TTC549 (cell line): Measurements from ENCODE around the gene GRHL3.
"Not testable (repeated sequence)": the region's sequence is repeated elsewhere in the genome, so short reads cannot be mapped to it uniquely, and the experiment has no call there.

Experiments used
- FAIRE-seq: peaks from 2 replicates; lab custom pipeline; 2012; peaks lifted over from hg19 to GRCh38; lab: Jason Lieb, UNC

Gene GRHL3

GRCh38 chr1:24319312-24319863 lies at the start of gene GRHL3:
GRHL3 (plus strand) TSS chr1:24319357; CDS start chr1:24319552, 195 bp downstream.
- no peak for FAIRE-seq

GRCh38 chr1:24274203-24275103 lies 44.7 kb upstream of the GRHL3 start:
- not testable (repeated sequence) for FAIRE-seq

GRCh38 chr1:24275104-24275410 lies 44.1 kb upstream of the GRHL3 start:
- no peak for FAIRE-seq

DNA sequence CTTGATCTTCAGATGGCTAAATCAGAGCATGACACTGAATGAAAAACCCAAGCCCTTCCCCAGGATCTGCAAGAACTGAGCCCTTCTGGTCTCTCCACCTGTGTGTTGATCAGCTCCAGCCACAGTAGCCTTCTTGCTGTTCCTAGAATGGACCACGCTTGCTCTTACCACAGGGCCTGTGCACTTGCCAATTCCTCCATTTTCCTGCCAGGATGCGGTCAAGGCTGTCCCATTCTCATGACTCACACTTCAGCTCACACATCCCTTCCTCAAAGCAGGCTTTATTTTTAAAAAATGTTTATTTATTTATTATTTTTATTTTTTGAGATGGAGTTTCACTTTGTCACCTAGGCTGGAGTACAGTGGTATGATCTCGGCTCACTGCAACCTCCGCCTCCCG lies 43.6 kb upstream of the GRHL3 start:
- no peak for FAIRE-seq

GRCh38 chr1:24276791-24277190 lies 42.4 kb upstream of the GRHL3 start:
- FAIRE-seq = no peak

DNA sequence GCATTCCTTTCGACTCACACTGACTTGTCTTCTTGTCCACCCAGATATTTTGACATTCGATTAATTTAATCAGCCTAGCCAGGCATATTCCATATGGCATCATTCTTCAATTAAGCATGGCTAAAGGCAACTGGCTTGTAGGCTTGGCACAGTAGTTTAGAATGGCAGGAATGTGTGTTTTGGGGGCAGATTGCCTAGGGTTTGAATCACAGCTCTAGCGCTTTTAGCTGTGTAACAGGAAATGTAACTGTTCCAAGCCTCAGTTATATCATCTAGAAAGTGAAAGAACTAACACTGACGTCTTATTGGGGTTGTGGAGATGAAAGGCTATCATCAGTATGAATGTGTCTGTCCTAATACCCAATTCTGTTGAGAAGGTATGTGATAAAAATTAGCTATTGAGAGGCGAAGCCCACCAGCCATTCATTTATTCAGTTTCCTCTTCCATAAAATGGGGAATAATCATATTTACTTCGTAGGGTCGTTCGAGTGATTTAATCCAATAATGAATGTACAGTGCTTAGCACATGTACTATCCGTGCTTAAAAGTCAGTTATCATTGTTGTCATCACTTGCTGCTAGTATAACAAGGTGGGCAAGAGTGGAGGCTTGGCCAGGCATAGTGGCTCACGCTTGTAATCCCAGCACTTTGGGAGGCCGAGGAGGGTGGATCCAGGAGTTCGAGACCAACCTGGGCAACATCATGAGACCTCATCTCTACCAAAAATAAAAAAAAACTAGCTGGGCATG lies 41.6 kb upstream of the GRHL3 start:
- FAIRE-seq = no peak

DNA sequence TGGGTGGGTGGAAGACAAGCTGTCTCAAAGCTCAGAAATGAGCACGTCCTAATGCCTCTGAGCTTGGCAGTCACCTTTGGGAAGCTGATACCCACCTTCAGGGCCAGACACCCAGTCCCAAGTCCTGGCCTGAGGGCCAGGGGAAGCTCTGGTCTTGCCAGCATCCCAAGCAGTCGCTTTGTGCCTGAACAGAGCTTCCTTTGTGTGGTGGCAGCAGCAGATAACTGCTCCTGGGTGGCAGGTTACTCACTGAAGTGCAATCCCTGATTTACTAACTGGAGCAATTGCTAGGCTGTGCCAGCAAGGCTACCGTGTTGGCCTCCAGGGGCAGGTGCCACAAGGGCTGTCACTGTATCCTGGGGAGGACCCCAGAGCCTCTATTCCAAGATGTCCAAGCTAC lies 40.4 kb upstream of the GRHL3 start:
- FAIRE-seq = no peak

DNA sequence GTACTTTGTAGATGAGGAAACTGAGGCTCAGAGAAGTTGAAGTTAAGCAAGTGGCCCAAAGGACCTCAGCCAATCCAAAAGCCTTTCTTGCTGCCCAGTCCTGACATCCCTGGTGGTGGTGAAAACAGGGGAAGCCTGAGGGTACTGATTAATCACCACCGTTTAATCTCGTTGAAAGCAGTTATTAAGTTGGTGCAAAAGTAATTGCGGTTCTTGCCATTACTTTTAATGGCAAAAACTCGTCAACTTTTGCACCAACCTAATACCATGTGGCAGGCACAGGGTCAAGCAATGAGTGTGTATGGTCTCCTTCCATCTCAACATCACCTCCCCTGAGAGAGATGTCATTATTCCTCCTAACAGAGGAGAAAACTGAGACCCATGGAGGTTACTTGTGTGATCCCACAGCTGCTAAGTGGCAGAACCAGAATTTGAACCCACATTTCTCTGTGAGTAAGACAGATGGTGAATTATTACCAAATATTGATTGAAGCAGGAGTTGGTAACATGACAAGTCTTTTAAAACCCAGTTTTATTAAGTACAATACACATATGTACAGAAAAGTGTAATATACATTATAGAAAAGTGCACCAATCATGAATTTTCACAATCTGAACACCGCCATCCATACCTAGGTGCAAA lies 39.4 kb upstream of the GRHL3 start:
- FAIRE-seq = no peak

DNA sequence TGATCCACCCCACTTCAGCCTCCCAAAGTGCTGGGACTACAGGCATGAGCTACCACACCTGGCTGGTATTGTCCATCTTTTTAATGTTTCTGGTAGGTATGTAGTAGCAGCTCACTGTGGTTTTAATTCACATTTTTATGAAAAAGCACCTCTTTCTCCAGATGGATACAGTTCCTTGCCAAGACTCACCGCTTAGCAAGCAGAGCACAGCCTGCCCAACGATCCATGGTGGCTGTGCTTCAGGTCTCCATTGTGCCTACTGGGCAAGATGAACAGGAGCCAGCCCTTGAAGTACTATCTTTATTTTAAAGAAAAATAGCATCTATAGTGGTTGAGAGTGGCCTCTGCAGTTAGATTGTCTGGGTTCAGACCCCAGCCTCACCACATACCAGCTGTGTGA lies 37.6 kb upstream of the GRHL3 start:
- no peak for FAIRE-seq

DNA sequence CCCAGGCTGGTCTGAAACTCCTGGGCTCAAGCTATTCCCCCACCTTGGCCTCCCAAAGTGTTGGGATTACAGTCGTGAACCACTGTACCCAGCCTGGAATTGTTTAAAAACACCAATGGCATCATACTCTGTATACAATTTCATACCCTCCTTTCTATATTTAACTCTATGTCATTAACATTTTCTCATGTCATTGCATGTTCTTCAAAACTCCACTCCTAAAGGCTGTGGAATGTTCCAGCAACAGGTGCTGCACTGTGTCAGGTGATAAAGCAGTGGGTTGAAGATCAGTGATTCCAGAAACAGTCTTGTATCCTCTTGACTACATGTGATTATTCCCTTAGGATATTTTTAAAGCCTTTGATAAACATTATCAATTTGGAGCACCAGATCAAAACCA lies 36.7 kb upstream of the GRHL3 start:
- FAIRE-seq = no peak

GRCh38 chr1:24283326-24284155 lies 35.6 kb upstream of the GRHL3 start:
- no peak for FAIRE-seq

DNA sequence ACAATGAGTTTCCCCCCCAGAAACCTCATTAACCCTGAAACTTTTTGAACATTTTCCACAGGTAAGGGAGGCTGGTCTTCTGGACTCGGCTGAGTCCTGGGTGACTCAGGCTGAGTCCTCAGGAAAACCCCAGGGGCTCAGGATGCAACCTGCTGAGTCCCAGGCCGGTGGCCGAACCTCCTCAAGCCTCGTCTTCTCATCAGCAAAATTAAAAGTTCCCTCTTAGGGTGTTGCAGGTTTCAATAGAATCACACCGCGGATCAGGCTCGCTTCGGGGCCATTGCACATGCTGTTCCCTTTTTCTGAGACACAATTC lies 35.0 kb upstream of the GRHL3 start:
- FAIRE-seq = no peak

GRCh38 chr1:24285231-24285630 lies 33.9 kb upstream of the GRHL3 start:
- no peak for FAIRE-seq

- FAIRE-seq = no peak
These were observed 32.7 kb upstream of the GRHL3 start for GRCh38 chr1:24286246-24287010.

DNA sequence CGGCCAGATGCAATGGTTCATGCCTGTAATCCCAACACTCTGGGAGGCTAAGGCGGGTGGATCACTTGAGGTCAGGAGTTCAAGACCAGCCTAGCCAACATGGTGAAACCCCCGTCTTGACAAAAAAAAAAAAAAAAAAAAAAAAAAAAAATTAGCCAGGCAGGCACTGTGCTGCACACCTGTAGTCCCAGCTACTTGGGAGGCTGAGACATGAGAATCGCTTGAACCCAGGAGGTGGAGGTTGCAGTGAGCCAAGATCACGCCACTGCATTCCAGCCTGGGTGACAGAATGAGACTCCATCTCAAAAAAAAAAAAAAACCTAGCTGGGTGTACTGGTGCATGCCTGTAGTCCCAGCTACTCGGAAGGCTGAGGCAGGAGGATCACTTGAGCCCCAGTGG lies 31.4 kb upstream of the GRHL3 start:
- not testable (repeated sequence) for FAIRE-seq

GRCh38 chr1:24288479-24288878 lies 30.7 kb upstream of the GRHL3 start:
- no peak for FAIRE-seq

DNA sequence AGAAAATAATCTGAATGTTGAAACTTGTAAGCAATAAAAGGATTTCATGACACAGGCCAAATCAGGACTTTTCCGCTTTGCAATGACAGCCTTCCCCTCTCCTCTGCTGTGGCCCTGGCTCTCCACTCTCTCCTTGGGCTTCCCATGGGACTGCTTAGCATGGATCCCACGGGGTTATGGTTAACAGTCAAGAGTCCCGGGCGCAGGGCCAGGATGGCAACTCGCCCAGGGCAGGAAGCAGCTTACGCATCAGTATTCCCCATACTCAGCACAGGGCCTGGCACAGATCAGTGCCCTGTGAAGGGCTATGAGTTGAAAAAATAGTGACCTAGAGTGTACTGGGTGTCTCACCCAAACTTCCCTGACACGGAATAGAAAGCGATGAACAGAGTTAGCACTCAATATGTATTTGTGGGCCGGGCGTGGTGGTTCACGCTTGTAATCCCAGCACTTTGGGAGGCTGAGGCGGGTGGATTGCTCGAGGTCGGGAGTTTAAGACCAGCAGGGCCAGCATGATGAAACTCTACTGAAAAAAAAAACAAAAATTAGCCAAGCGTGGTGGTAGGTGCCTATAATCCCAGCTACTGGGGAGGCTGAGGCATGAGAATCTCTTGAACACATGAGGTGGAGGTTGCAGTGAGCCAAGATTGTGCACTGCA lies 29.1 kb upstream of the GRHL3 start:
- FAIRE-seq = no peak

DNA sequence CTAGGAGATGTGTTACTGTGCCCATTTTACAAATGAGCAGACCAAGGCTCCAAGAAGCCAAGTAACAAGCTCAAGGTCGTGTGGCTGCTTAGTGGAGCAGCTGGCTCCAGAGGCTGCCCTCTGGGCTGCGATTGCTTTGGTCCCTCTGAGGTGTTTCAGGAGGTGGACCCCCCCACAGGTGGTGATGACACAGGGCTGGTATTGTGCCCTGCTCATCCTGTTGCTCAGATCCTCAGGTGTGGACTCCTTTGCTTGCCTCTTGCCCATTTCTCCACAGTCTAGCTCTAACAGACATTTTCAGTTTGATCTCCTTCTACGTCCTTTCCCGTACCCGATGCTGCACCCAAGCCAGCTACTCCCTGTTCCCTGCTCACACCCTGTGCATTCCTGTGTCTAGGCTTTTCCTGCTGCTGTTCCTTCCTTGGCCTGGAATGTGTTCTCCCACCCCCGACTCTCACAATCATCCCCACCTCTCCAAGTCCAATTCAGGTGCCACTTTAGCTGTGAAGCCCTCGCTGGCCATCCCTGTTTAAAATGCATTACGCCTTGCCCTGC lies 28.1 kb upstream of the GRHL3 start:
- no peak for FAIRE-seq

DNA sequence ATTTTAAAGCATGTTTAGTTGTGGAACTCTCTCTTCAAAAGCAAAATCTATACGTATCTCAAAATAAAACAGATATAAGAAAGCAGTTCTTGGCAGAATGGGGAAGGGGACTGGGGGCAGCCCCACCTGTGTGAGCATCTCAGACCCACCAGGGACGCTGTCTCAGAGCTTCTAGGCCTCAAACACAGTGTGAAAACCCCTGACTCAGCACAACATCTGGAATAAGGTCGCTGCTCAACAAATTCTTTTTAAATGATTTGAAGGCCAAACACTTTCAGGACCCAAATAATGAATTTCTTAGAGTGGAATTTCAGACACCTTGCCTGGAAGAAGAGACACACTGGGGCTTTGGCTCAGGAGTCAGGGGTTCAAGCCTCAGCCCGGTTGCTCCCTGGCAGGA lies 27.1 kb upstream of the GRHL3 start:
- FAIRE-seq = no peak

GRCh38 chr1:24292887-24293286 lies 26.3 kb upstream of the GRHL3 start:
- no peak for FAIRE-seq
